SU-DHL-6 (cell line): Measurements from ENCODE around the gene UBR4.

ENCODE experiments used
- H2AFZ ChIP-seq: fragments of 200-600 bp; sonication (generic); 2 replicates; pipeline ENCODE4 v1.6.1; 2014; ENCODE audit warnings: low read depth, mild to moderate bottlenecking, moderate library complexity, mixed read lengths, antibody characterized with exemption, low read length; ENCODE audit not compliant: severe bottlenecking
- H3F3A ChIP-seq: fragments of 200-600 bp; shearing (Covaris generic); 2 replicates; pipeline ENCODE4 v1.6.0; 2016; ENCODE audit warnings: antibody characterized with exemption, mild to moderate bottlenecking; ENCODE audit not compliant: insufficient read depth
- H3K27ac ChIP-seq: fragments of 200-600 bp; sonication (generic); 2 replicates; pipeline ENCODE4 v1.5.1; 2016; ENCODE audit warnings: low read depth, mild to moderate bottlenecking, low read length, moderate library complexity, mixed read lengths
- H3K27me3 ChIP-seq: fragments of 200-600 bp; sonication (generic), shearing (Covaris generic); 2 replicates; pipeline ENCODE4 v1.6.0; 2014; ENCODE audit warnings: mild to moderate bottlenecking, low read length
- H3K36me3 ChIP-seq: fragments of 200-600 bp; sonication (generic); 2 replicates; pipeline ENCODE4 v1.6.1; 2014; ENCODE audit warnings: mild to moderate bottlenecking, low read length, mixed read lengths
- H3K4me2 ChIP-seq: fragments of 300-600, 200-600 bp; shearing (Covaris generic), sonication (generic); 2 replicates; pipeline ENCODE4 v1.6.0; 2014; ENCODE audit warnings: low read length, low read depth, mild to moderate bottlenecking; ENCODE audit not compliant: poor library complexity, severe bottlenecking
- H3K4me3 ChIP-seq: fragments of 200-600 bp; sonication (generic); 2 replicates; pipeline ENCODE4 v1.5.1; 2014; ENCODE audit warnings: antibody characterized with exemption, low read length, mild to moderate bottlenecking, mixed read lengths; ENCODE audit not compliant: insufficient read depth, poor library complexity, severe bottlenecking
- H3K79me2 ChIP-seq: fragments of 200-600 bp; sonication (generic); 2 replicates; pipeline ENCODE4 v1.6.1; 2014; ENCODE audit warnings: mild to moderate bottlenecking, low read length, moderate library complexity; ENCODE audit not compliant: insufficient read depth
- H3K9ac ChIP-seq: fragments of 200-600 bp; sonication (generic); 2 replicates; pipeline ENCODE4 v1.7.0; 2014; ENCODE audit warnings: mild to moderate bottlenecking, low read length
- H3K9me2 ChIP-seq: fragments of 200-600 bp; sonication (generic); replicated peaks from 2 replicates; pipeline ENCODE4 v1.6.1; 2014; ENCODE audit warnings: low read length; ENCODE audit not compliant: insufficient read depth
- H3K9me3 ChIP-seq: fragments of 200-600 bp; sonication (generic); 2 replicates; pipeline ENCODE4 v1.6.1; 2014; ENCODE audit warnings: low read length, mixed read lengths; ENCODE audit not compliant: insufficient read depth
- H4K20me1 ChIP-seq: fragments of 200-600 bp; sonication (generic); 2 replicates; pipeline ENCODE4 v1.6.1; 2014; ENCODE audit warnings: low read depth, mild to moderate bottlenecking, antibody characterized with exemption, low read length, moderate library complexity, mixed read lengths
- CTCF ChIP-seq: fragments of 200-600 bp; sonication (generic); IDR thresholded peaks from one replicate; pipeline ENCODE4 v1.5.1; 2017; ENCODE audit warnings: antibody characterized with exemption, mild to moderate bottlenecking, low read length, moderate library complexity; ENCODE audit not compliant: insufficient read depth, poor library complexity, severe bottlenecking
- EZH2phosphoT487 ChIP-seq: fragments of 200-600 bp; sonication (generic), shearing (Covaris generic); conservative IDR thresholded peaks from 2 replicates; pipeline ENCODE4 v1.6.1; 2018; ENCODE audit warnings: mild to moderate bottlenecking, antibody characterized with exemption, low read length, moderate library complexity, mixed read lengths

The UBR4 gene

GRCh38 chr1:19078536-19078935 is 131.5 kb downstream of the UBR4 start:
- H3K4me3 ChIP-seq: no peak overlapping the region
- no peak overlapping the region for H3K4me2 ChIP-seq
- H3K79me2 ChIP-seq: no peaks in the 10 kb centered on the region
- no peaks in the 10 kb centered on the region for H3F3A ChIP-seq
- no peaks in the 10 kb centered on the region for H4K20me1 ChIP-seq
- H3K27ac ChIP-seq: no peak overlapping the region
- no peak overlapping the region for H3K9ac ChIP-seq
- TF ChIP-seq EZH2phosphoT487: no peak
- no peak for TF ChIP-seq CTCF
- H3K27me3 ChIP-seq: no peaks in the 10 kb centered on the region
- H2AFZ ChIP-seq: no peak overlapping the region
- no peaks in the 10 kb centered on the region for H3K9me3 ChIP-seq
- no peaks in the 10 kb centered on the region for H3K9me2 ChIP-seq
- no peaks in the 10 kb centered on the region; the same call in 1 of the 2 replicates for H3K36me3 ChIP-seq

- Histone ChIP-seq H3K27me3 (no peaks in the 10 kb centered on the region), H3K9me2 (no peaks in the 10 kb centered on the region), H2AFZ (no peak overlapping the region), H3K27ac (no peak overlapping the region), H3K4me3 (no peak overlapping the region), H3K9ac (no peak overlapping the region), H3K9me3 (no peaks in the 10 kb centered on the region), H3K79me2 (no peaks in the 10 kb centered on the region), H4K20me1 (no peaks in the 10 kb centered on the region), H3K36me3 (no peaks in the 10 kb centered on the region), H3K4me2 (no peak overlapping the region), H3F3A (no peaks in the 10 kb centered on the region)
- TF ChIP-seq EZH2phosphoT487: no peak
These were observed 133.0 kb downstream of the UBR4 start for GRCh38 chr1:19076841-19077616.

- H2AFZ ChIP-seq: no peak overlapping the region
- H3K9me2 ChIP-seq: no peaks in the 10 kb centered on the region
- H3K27ac ChIP-seq: no peak overlapping the region
- H3K9ac ChIP-seq: no peak overlapping the region
- H3F3A ChIP-seq: no peaks in the 10 kb centered on the region
- H3K4me3 ChIP-seq: no peak overlapping the region
- H3K27me3 ChIP-seq: no peaks in the 10 kb centered on the region
- no peaks in the 10 kb centered on the region for H3K9me3 ChIP-seq
- no peaks in the 10 kb centered on the region for H4K20me1 ChIP-seq
- TF ChIP-seq EZH2phosphoT487 (no peak), CTCF (no peak)
- H3K4me2 ChIP-seq: no peak overlapping the region
- H3K79me2 ChIP-seq: no peaks in the 10 kb centered on the region
- no peaks in the 10 kb centered on the region for H3K36me3 ChIP-seq
These were observed 135.0 kb downstream of the UBR4 start for GRCh38 chr1:19074902-19075721.
